ENCODE data around the gene FBXL13.

- no peak for TF ChIP-seq MLLT1 (IDR thresholded peaks at IDR 0.05)
- TF ChIP-seq CTCF (IDR thresholded peaks at IDR 0.05 in 2 of 3, conservative IDR thresholded peaks at IDR 0.05 in 1 of 3; ENCODE audit: control insufficient read depth in 2 of 3, extremely low read depth in 1 of 3, insufficient read depth in 1 of 3, low read depth in 3 of 3, low read length in 3 of 3) = no peak
- TF ChIP-seq BCL3 (IDR thresholded peaks at IDR 0.05; ENCODE audit: borderline replicate concordance, insufficient read depth, low read depth, low read length, poor library complexity, severe bottlenecking) = no peak
- TF ChIP-seq ZZZ3 (IDR thresholded peaks at IDR 0.05; ENCODE audit: control insufficient read depth, insufficient read length, low read depth) = no peak
- TF ChIP-seq RAD21 (IDR thresholded peaks at IDR 0.05; ENCODE audit: insufficient read depth, low read depth, low read length) = no peak
- no peak for TF ChIP-seq EP300 (IDR thresholded peaks at IDR 0.05; ENCODE audit: borderline replicate concordance in 1 of 2, control insufficient read depth in 1 of 2, low read depth in 2 of 2, low read length in 2 of 2)
- no peak for TF ChIP-seq POLR2A (IDR thresholded peaks at IDR 0.05; ENCODE audit: low read depth, low read length)
- no peak for TF ChIP-seq PKNOX1 (IDR thresholded peaks at IDR 0.05)
- no peak for TF ChIP-seq MTA3 (IDR thresholded peaks at IDR 0.05; ENCODE audit: borderline replicate concordance, low read length)
- TF ChIP-seq ZNF24 (IDR thresholded peaks at IDR 0.05) = no peak
These were observed 147.8 kb downstream of the FBXL13 start for GRCh38 chr7:102926783-102927140.

All from GM12878 (cell line).